HG03175 (cell line): ENCODE data around the gene SH3PXD2B.
A peak's percentile ranks its signal among the peaks of the same experiment; 100 is the strongest.
"Not testable (repeated sequence)": the region's sequence is repeated elsewhere in the genome, so short reads cannot be mapped to it uniquely, and the experiment has no call there.

Experiments used
- ATAC-seq: cut with Tn5 transposase; IDR thresholded peaks from one replicate; pipeline ENCODE4 v1.9.1; 2021; ENCODE audit warnings: mild to moderate bottlenecking, moderate library complexity; ENCODE audit not compliant: unreplicated experiment

The SH3PXD2B gene

GRCh38 chr5:172345881-172346280, 108.4 kb downstream of the SH3PXD2B start:
- no peak for ATAC-seq

GRCh38 chr5:172344855-172345409, 109.4 kb downstream of the SH3PXD2B start:
- ATAC-seq, result no peak

GRCh38 chr5:172343741-172344140, 110.6 kb downstream of the SH3PXD2B start:
- no peak for ATAC-seq

- no peak for ATAC-seq
These were observed 111.4 kb downstream of the SH3PXD2B start for GRCh38 chr5:172342918-172343317.

- no peak for ATAC-seq
These were observed 114.8 kb downstream of the SH3PXD2B start for GRCh38 chr5:172339264-172340180.

GRCh38 chr5:172336676-172337285, 117.5 kb downstream of the SH3PXD2B start:
- ATAC-seq, result no peak

GRCh38 chr5:172336264-172336663, 118.1 kb downstream of the SH3PXD2B start:
- ATAC-seq, result no peak

GRCh38 chr5:172335721-172336120, 118.6 kb downstream of the SH3PXD2B start:
- no peak for ATAC-seq

- ATAC-seq, result no peak
These were observed 119.7 kb downstream of the SH3PXD2B start for GRCh38 chr5:172334641-172335040.

- no peak for ATAC-seq
These were observed 120.1 kb downstream of the SH3PXD2B start for GRCh38 chr5:172334196-172334595.

- ATAC-seq, result not testable (repeated sequence)
These were observed 127.4 kb downstream of the SH3PXD2B start for GRCh38 chr5:172326901-172327300.

- ATAC-seq, result no peak
These were observed 128.9 kb downstream of the SH3PXD2B start for GRCh38 chr5:172325452-172325851.

GRCh38 chr5:172322028-172322965, 132.0 kb downstream of the SH3PXD2B start:
- ATAC-seq, result peak; percentile 75

GRCh38 chr5:172321593-172321992, 132.7 kb downstream of the SH3PXD2B start:
- no peak for ATAC-seq

- ATAC-seq, result no peak
These were observed 134.4 kb downstream of the SH3PXD2B start for GRCh38 chr5:172319708-172320441.

GRCh38 chr5:172315587-172316493, 138.5 kb downstream of the SH3PXD2B start:
- no peak for ATAC-seq

GRCh38 chr5:172313915-172314314, 140.4 kb downstream of the SH3PXD2B start:
- no peak for ATAC-seq

GRCh38 chr5:172312286-172312685, 142.0 kb downstream of the SH3PXD2B start:
- ATAC-seq, result no peak

GRCh38 chr5:172311605-172312004, 142.7 kb downstream of the SH3PXD2B start:
- ATAC-seq, result no peak
